DMS153 treated with DMSO at 0.1 percent for 48 hours (cell line): ENCODE data around the gene FBL.
"Not testable (repeated sequence)": the region's sequence is repeated elsewhere in the genome, so short reads cannot be mapped to it uniquely, and the experiment has no call there.

Experiments used
- DNase-seq: peaks from one replicate; lab custom pipeline; 2025; ENCODE audit not compliant: unreplicated experiment; lab: John Stamatoyannopoulos, UW

FBL gene

DNA sequence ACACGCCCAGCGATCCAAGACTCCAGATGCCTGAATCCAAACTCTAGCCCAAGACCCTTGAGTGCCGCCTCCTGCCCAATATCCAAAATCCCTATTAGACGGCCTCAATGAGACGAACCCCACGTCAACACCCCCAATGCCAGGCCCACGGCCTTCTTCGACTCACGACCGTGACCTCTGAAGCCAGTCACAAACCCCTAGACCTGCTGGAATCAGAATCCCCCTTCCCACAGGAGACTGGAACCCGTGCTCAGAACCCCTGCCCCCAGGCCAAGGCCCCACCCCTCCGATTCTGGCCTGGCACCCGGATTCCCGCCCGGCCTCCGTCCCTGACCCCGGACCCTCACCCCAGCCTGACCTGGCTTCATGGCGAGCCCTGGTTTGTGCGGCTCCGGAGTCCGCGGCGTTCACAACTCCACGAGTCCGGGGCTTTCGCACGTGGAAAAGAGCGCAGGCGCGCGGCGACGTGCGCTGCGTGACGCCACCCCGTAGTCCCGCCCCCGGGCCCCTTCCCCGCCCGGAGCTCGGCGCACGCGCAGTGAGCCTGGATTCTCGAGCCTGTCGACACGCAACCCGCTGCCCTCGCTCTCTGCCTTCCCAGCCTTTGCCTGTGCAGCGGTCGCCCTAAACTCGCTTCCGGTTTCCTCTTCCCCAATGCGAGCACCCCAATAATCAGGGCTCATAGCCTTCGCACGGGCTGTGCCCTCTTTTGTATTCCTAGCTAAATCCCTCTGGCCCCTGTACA is at the start of gene FBL:
Gene FBL, minus strand, starts transcription at position 447 of the 745 bp plus-strand sequence. Its CDS starts 79 bp downstream, at position 368.
- peak; percentile 88 for DNase-seq

DNA sequence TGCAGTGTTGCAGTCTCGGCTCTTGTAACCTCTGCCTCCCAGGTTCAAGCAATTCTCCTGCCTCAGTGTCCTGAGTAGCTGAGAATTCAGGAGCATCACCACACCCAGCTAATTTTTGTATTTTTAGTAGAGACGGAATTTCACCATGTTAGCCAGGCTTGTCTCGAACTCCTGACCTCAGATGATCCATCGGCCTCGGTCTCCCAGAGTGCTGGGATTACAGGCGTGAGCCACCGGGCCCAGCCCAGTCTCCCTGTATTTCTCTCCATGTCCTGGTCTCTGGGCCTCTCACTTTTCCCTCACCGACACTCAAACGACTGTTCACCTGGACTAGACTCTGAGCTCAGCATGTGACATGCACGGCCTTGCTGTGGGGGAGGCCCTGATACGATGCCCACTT is 48.9 kb upstream of the FBL start:
- not testable (repeated sequence) for DNase-seq

DNA sequence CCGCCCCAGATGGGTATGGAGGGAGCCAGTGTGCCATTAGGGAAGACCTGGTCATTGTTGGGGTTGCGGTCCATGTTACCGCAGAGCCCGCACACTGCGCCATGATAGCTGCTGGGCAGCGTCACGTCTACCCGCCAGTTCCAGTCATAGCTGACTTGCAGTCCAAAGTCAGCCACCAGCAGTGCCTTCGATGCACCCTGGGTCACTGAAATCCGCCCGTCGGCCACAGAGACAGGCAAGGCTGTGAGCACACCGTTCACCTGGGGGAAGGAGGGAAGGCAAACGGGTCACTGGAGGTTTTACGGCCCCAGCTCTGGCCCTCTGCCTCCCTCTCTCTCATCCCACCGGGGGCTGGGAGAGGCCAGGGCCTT is 48.0 kb upstream of the FBL start:
- DNase-seq = not testable (repeated sequence)

DNA sequence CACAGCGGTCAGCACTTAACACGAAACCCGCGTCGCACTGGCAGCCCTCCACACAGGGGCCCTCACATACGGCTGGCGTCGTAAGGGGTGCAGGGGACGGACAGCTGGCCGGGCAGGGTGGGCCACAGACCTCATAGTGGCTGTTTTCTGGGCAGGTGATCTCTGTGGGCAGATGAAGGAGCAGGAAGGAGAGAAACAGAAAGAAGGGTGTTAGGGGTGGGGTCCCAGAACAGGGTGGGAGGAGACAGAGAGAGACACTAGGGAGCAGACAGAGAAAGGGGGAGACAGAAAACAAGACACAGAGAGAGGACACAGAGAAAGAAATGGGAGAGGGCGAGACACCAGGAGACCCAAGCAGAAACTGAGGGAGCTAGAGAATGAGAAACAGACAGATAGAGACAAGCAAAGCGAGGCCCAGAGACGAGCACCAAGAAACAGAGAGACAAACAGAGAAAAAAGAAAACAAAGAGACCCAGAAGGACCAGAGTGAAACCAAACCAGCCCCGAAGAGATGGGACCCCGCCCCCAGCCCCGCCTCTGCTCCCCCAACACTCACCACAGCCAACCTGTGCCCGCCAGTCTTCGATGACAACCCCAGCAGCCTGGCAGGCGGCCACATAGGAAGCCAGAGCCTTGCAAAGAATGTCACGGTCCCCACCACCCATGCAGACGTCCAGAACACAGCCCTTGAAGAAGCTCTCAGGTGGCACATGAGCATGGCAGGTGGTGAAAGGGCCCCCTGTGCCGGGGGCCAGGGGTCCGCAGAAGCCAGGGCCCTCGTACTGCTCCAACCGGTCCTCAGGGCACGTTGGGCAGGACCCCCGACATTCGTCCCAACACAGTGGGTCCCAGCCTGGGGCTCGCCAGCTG is 47.4 kb upstream of the FBL start:
- DNase-seq = not testable (repeated sequence)

DNA sequence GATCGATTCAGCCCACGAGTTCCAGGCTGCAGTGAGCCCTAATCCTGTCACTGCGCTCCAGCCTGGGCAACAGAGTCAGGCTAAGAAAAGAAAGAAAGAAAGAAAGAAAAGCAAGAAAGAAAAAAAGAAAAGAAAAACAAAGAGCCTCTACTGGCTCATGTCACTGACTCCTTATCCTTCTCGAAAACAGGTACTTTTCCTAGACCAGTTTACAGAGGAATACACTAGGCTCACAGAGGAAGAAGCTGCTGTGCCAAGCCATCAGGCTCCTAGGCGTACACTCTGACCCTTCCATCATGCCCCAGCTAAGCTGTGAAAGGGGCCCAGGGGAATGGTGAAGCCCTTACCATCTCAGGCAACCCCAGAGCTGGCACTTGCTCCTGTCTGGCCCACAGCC is 46.3 kb upstream of the FBL start:
- not testable (repeated sequence) for DNase-seq

DNA sequence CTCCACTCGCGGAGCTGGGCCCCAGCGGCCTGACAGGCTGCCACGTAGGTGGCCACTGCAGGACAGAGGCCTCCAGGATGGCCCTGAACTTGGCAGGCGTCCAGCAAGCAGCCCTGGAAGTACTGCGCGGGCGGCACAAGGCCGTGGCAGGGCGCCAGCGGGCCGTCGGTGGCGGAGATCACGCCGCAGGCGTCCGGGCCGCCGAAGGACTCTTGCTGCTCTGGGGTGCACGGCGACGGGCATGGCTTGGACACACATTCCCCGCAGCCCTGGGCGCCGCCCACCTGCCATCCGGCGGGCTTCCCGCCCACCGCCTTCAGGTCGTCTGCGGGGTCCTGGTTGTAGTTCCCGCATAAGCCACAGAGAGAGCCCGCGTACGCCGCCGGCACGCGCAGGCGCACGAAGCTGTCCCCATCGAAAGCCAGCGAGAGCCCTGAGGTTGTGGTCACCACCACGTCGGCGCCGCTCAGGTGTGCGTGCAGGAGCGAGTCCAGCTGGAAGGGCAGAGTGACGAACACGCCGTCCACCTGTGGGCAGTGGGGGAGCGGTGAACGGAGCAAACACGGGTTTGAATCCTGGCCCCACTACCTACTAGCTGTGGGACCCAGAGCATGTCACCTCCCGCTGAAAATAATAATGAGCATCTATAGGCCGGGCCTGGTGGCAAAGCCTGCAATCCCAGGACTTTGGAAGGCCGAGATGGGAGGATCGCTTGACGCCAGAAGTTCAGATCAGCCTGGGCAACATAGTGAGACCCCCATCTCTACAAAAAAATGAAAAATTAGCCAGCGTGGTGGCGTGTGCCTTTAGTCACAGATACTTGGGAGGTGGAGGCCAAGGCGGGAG is 45.7 kb upstream of the FBL start:
- not testable (repeated sequence) for DNase-seq

DNA sequence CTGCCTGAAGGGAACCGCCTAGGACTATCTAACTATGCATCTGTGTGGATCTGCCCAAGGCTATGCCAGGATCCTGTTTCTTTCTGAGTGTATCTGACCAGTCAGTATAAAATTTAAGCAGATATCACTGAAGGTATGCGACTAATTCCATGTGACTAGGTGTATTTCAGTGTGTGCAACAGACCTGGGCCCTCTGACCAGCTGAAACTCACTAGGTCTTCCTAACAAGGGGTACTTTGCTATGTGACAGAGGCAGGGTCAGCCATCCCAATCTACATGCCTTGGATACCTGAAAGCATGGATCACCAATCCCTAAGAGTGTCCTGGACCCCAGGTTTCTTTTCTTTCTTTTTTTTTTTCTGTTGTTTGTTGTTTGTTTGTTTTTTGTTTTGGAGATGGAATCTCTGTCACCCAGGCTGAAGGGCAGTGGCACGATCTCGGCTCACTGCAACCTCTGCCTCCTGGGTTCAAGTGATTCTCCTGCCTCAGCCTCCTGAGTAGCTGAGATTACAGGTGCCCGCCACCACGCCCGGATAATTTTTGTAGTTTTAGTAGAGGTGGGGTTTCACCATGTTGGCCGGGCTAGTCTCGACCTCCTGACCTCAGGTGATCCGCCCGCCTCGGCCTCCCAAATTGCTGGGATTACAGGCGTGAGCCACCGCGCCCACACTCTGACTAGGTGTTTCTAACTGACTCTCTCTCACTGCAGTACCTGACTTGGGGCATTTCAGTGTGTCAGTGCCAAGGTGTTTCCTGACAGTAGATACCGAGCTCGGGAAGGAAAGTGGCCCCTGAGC is 44.8 kb upstream of the FBL start:
- DNase-seq = no peak

DNA sequence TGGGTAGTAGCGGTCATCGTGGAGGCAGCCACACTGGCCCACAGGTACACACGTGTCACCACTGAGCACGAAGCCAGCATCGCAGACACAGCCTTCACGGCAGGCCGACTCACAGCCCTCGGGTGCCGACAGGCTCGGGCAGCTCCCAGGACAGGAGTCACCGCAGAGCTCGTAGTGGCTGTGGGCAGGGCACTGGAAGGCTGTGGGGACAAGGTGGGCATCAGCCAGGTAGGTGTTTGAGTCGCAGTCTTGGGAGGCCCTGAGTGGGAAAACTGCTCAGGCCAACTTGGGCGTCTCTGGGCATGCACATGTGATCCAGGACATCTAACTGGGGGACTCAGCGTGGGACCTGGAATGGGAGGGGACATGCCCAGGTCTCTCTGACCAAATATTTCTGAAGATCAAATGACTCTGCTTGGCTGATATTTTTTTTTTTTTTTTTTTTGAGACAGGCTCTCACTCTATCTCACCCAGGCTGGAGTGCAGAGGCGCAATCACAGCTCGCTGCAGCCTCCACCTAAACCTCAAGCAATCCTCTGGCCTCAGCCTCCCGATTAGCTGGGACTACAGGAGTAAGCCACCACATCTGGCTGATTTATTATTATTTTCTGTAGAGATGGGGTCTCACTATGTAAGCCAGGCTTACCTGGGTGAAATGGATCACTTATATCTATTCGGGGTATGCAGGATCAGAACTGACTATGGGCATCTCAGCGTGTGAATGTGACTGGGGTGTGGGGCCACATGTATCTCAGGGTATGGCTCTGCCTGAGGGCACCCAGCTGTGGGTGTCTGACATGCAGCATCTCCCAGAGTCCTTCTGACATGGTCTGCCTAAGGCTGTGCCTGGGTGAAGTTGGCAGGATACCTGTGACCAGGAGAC is 43.9 kb upstream of the FBL start:
- not testable (repeated sequence) for DNase-seq

DNA sequence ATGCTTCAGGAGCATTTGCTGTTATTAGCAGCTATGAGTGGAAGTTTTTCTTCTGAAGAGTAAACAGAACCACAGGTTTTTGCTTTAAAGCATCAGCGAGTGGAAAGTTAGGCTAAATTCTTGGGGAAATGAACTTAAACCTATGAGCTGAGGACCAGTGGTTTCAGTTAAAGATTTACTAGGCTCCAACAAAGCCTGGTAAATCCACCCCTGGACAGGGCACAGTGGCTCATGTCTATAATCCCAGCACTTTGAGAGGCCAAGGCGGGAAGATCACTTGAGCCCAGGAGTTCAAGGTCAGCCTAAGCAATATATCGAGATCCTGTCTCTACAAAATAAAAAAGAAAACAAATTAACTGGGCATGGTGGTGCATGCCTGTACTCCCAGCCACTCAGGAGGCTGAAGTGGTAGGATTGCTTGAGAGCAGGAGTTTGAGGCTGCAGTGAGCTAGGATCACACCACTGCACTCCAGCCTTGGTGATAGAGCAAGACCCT is 41.3 kb upstream of the FBL start:
- not testable (repeated sequence) for DNase-seq

DNA sequence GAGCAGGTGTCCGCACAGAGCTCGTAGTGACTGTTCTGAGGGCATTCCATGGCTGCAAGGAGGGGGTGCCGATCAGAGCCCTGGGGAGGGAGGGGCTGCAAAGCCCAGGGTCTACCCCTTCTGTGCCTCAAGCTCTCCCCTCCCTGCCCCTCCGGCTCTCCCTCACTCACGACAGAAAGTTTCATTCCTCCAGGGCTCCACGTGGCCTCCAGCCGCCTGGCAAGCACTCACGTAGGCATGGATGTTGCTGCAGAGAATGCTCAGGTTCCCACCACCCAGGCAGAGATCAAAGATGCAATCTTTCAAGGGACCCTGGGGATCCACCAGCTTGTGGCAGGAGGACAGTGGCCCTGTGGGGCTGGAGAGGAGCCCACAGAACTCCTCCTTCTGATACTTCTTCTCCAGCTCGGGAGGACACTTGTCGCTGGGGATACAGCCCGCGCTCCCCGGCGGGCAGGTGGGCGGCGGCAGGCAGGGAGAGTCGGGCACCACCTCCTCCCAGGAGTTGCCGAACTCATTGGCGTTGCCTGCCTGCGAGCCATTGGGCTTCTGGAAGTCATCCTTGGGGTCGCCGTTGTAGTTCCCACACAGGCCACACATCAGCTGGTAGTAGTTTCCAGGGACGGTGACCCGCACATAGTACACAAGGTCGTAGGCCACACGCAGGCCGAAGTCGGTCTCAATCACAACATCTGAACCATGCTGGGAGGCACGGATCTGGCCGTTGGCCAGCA is 39.8 kb upstream of the FBL start:
- not testable (repeated sequence) for DNase-seq

DNA sequence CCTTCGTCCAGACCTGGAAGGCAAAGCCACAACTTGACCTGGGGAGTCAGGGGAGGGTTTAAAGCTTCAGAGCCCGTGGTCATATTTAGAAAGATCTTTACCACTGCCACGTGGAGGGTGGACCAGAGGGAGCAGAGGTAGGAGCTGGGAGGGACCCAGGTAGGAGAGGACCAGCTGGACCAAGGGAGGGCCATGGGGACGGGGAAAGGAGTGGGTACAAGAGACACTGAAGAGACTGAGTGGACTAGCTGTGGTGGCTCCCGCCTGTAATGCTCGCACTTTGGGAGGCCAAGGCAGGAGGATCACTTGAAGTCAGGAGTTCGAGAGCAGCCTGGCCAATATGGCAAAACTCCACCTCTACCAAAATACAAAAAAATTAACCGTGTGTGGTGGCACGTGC is 38.5 kb upstream of the FBL start:
- not testable (repeated sequence) for DNase-seq

DNA sequence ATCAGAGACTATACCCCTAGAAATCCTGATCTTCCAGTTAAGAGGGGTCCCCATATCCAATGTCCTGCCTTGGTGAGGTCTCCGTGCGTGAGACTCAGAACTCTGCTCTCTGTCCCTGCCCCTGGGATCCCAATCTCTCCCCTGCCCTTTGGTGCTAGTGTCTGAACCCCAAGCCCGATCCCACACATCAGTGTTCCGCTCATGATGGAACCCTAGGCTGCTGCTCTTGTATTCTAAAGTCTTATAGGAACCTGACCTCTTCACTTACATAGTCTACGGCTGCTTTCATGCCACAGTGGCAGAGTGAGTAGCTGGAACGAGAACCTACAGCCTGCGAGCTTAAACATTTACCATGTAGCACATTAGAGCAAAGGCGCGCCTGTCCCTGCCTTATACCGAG is 36.5 kb upstream of the FBL start:
- DNase-seq = not testable (repeated sequence)

DNA sequence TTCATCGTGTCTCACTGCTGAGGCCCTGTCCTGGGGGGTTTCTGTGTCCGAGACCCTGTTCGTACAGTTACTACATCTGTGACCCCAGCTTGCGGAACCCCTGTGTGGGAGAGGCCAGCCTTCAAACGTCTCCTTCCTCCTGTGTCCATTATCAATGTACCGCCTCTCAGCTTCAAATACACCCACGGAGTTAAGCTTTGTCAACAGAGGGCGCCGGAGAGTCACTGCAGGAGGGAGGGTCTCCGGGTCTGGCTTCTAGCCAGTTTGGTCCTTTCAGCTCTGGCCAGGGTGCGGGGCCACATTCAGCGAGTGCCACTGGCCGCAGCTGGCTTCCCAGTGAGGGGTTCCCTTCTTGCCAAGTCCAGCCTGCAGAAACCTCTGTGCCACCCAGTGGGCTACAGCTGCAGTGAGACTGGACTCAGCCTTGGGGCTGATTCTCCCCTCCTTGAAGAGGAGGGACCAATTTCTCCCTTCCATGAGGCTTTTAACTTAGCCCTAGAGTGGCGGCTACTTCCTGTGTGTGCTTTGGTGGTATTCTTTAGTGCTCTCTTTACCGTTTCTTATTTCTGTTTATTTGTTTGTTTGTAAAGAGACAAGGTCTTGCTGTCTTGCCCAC is 35.4 kb upstream of the FBL start:
- DNase-seq = not testable (repeated sequence)

DNA sequence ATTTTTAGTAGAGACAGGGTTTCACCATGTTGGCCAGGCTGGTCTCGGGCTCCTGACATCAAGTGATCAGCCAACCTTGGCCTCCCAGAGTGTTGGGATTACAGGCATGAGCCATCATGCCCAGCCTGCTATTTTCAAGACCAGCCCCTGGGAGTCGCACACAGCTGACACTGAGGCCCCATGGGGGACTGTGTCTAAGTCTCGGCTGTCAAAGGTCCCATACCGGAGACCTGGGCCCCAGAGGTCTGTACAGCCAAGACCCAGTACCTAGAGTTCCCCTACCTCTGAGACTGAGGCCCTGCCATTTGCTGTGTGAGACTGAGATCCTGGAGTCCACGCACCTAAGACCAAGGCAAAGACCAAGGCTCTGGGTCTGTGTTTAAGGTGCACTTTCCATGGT is 34.1 kb upstream of the FBL start:
- DNase-seq = not testable (repeated sequence)

DNA sequence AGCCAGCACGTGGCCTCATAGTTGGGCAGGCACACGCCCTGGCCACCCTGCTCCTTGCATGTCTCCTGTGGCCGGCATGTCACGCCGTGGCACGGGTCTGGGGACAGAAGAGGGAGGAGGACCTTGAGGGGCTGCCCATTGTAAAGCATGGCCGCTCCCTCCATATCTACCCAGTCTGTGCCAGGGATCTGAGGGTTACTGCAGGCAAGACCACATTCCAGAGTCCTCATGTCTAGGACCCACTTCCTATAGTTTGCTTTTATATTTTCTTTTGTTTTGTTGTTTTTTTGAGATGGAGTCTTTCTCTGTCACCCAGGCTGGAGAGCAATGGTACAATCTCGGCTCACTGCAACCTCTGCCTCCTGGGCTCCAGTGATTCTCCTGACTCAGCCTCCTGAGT is 33.6 kb upstream of the FBL start:
- not testable (repeated sequence) for DNase-seq

DNA sequence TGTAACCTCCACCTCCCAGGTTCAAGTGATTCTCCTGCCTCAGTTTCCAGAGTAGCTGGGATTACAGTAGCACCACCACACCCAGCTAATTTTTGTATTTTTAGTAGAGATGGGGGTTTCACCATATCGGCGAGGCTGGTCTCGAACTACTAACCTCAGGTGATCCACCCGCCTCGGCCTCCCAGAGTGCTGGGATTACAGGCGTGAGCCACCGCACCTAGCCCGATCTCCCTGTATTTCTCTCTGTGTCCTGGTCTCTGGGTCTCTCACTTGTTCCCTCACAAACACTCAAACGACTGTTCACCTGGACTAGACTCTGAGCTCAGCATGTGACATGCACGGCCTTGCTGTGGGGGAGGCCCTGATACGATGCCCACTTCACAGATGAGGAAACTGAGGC is 32.7 kb upstream of the FBL start:
- DNase-seq = not testable (repeated sequence)

DNA sequence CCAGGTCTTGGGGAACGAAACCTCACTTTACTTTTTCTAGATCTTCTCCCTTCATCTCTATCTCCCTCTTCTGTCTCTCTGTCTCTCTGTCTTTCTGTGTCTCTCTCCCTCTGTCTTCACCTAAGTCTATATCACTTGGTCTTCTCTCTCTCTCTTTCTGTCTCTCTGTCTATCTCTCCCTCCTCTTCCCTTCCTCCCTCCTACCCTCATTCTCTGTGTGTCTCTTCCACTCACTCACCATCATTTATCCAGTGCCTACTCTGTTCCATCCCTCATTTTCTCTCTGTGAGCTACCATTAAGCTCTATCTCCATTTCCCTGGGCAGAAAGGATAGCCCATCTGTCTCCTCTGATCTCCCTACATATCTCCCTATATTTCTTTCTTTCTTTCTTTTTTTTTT is 32.2 kb upstream of the FBL start:
- no peak for DNase-seq

DNA sequence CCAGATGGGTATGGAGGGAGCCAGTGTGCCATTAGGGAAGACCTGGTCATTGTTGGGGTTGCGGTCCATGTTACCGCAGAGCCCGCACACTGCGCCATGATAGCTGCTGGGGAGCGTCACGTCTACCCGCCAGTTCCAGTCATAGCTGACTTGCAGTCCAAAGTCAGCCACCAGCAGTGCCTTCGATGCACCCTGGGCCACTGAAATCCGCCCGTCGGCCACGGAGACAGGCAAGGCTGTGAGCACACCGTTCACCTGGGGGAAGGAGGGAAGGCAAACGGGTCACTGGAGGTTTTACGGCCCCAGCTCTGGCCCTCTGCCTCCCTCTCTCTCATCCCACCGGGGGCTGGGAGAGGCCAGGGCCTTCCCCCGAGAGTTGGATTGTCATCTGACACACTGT is 31.8 kb upstream of the FBL start:
- DNase-seq = not testable (repeated sequence)
